ENCODE measurements around the gene DENND2A.
A peak's percentile ranks its signal among the peaks of the same experiment; 100 is the strongest.
"Not testable (repeated sequence)": the region's sequence is repeated elsewhere in the genome, so short reads cannot be mapped to it uniquely, and the experiment has no call there.

DENND2A gene

GRCh38 chr7:140646931-140647647 lies 6.5 kb upstream of the DENND2A start:
- DNase-seq (ENCODE audit: low spot score), result peak; percentile 81

DNA sequence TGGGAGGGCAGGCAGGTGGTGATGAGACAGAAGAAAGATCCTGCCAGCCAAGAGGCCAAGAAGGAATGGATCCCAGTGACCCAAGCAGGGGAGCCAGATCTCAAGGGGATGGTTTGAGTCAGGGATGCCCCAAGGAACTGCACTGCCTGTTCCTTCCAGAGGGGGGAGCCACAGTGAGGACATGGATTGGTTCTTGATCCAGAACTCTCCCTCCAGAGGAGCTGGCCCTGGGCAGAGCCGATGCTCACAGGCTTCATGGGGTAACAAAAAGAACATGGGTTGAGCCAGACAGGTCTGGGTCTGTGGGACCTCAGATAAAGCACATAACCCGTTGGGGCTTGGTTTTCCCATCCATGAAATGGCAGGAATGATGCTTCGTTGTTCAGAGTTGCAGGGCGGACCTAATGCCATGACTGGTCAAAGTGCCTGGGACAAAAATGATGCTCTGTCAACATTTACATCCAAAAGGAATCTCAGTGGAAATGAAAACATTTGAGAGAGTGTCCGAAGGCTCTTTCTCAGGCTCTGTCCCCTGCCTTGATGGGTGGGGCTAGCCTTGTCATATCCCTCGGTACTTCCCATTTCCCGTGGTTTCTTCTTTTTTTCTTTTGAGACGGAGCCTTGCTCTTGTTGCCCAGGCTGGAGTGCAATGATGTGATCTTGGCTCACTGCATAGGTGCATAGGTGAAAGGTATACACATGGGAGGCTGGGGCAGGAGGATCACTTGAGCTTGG lies 4.7 kb upstream of the DENND2A start:
- peak; percentile 63 for DNase-seq (ENCODE audit: low spot score)

- DNase-seq (ENCODE audit: low spot score), result not testable (repeated sequence)
Measured at GRCh38 chr7:140644761-140645160, 4.1 kb upstream of the DENND2A start.

DNA sequence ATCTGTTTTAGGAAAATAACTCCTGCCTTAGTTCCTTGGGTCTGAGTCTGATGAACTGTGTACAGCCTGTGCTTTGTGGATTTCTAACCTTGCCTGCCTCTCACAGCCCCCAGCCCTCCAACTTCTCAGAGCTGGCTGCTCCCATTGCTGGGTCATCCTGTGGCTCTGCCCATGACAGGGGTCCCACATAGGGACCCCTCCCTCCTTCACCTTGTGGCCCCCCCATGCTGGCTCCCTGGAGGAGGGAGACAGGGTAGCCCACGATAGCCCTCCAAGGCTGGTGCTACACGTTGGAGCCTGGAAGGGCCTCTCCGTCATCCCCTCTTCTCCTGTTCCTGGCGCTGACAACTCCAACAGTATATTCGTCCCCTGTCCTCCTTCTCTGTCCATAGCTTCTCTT lies 2.8 kb upstream of the DENND2A start:
- DNase-seq (ENCODE audit: low spot score), result no peak

- DNase-seq (ENCODE audit: low spot score), result no peak
Measured at GRCh38 chr7:140641524-140642195, 1.0 kb upstream of the DENND2A start.

DNA sequence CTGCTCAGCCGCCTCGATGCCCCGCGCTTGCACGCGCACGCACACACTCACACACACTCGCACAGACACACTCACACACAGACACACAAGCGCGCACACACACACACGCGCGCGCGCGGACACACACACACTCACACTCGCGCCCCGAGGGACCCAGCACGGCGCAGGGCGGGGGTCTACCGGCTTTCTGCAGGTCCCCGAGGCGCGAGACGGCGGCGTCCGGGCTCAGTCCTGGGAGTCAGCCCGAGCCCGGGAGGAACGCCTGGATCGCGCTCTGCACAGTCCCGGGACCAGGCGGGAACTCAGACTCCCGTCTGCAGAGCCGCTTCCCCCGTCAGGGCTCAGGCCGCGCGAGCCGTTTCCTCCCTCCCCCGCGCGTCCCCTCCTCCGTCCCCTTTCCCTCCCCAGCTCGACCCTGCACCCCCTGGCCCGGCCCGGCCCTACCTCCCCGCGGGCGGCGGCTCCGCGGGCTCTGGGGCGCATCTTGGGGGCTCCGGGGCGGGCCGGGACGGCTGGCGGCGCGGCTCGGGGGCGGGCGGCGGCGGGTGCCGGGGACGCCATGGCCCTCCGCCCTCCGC lies 464 bp downstream of the DENND2A start:
- DNase-seq (ENCODE audit: low spot score), result peak; percentile 71

DNA sequence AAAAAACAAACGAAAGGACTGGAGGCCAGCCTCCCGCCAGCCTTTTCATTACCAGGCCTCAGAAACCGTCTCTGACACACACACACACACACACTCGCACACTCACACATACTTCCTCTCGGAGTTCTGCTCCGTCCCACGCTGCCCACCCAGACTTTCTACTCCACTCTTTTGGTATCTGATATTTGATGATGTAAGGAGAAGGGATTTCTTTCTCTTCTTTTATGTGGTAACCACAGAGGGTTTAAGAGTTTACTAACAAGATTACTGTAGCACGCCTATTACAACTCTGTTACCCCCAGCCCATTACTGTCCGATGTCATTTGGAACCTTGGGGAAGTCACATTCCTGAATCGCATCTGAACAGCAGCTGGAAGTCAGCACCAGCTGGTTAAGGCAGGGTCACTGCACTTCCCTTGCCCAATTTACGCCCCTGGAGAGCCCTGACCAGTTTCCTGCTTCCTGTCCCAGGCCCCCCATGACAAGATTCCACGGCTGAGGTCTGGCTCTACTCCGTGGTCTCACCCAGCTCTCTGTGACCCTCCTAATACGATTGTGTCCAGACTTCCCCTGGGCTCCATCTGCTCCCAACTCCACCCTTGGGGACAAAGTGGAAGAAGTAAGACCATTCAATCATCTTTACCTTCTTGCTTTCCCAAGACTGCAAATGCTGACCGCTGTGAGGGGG lies 1.1 kb downstream of the DENND2A start:
- no peak for DNase-seq (ENCODE audit: low spot score)

- peak; percentile 57 for DNase-seq (ENCODE audit: low spot score)
Measured at GRCh38 chr7:140638173-140638791, 2.3 kb downstream of the DENND2A start.

DNA sequence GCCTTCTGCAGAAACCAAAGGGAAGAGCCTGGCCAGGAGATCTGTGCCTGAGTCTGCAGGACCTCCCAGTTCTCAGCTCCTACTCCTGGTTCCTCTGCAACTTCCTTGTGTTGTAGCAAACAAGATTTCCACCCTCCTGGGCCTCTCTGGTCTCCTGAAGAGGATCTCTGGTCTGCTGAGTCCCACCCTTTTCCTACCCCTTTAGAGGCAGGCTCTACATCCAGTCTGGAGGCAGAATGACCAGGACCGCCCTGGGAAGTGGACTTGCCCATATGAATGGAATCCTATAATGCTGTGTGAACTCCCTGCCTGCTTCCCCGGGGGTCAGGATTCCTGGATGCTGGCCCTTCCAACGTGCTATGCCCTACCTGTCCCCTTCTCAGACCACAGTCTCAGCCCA lies 3.2 kb downstream of the DENND2A start:
- DNase-seq (ENCODE audit: low spot score), result no peak

GRCh38 chr7:140635816-140636215 lies 4.8 kb downstream of the DENND2A start:
- DNase-seq (ENCODE audit: low spot score), result peak; percentile 27

DNA sequence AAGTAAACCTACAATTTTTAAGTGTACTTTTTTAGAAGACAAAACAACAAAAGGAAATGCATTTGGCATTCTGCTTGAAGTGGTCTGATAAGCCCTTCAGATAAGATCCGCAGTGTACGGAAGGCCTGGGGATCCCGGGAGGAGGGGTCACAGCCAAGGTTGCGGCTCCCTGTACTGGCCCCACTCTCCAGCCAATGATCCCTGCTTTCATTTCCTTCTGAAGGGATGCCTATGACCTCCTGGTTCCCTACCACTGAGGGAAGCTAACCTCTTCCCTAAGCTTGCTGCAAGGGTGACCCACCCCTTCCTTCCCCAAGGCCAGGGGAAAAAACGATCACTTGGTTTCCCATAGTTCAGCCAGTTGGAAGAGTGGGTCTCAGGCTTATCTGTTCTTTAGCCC lies 5.3 kb downstream of the DENND2A start:
- DNase-seq (ENCODE audit: low spot score), result peak; percentile 52

- DNase-seq (ENCODE audit: low spot score), result no peak
Measured at GRCh38 chr7:140631602-140632001, 9.0 kb downstream of the DENND2A start.

GRCh38 chr7:140631021-140631420 lies 9.6 kb downstream of the DENND2A start:
- DNase-seq (ENCODE audit: low spot score), result no peak

DNA sequence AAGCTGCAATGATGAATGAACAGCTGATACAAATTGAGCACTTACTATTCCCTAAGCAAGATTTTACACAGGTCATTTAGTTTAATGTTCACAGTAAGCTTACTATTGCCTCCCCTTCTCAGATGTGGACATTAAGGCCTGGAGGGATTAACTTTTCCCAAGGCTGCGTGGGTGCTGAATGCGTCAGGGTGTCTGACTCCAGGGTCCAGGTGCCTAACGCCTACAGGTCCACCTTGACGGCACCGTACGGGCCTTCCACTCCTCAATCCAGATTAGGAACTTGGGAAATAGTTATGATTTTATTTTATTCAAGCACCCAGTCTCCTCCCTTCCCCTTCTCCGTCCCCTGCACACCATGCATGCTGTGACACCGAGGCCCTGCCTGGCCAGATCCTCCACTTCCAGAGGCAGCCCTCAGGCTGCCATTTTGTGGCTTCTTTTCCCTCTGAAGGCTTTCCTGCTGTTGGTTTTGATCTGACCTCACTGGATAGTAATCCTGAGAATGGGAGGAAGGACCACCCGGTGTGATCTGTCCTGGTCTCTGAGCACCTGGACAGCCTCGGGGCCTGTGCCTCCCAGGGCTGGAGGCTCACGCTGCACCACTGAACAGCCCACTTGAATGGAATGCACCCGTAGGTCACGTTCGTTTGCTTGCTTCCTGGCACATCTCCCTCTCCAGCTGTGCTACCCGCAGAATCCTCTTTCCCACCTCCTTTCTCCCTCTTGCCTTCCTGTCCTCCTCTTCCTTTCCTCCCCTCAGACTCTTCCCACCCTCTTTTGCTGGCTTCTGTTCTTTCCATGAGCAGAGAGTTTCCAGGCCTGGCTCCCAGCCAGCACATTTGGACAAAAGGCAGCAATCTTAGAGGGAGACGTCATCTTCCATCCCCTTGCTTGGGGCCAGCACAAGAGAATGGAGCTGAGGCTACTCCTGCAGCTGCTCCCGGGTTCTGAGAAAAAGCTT lies 14.4 kb downstream of the DENND2A start:
- DNase-seq (ENCODE audit: low spot score), result peak; percentile 62

DNA sequence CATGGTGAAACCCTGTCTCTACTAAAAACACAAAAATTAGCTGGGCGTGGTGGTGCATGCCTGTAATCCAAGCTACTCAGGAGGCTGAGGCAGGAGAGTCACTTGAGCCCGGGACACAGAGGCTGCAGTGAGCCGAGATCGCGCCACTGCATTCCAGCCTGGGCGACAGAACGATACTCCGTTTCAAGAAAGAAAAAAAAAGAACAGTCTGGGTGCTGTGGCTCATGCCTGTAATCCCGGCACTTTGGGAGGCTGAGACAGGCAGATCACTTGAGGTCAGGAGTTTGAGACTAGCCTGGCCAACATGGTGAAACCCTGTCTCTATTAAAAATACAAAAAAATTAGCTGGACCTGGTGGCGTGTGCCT lies 15.4 kb downstream of the DENND2A start:
- DNase-seq (ENCODE audit: low spot score), result not testable (repeated sequence)

DNA sequence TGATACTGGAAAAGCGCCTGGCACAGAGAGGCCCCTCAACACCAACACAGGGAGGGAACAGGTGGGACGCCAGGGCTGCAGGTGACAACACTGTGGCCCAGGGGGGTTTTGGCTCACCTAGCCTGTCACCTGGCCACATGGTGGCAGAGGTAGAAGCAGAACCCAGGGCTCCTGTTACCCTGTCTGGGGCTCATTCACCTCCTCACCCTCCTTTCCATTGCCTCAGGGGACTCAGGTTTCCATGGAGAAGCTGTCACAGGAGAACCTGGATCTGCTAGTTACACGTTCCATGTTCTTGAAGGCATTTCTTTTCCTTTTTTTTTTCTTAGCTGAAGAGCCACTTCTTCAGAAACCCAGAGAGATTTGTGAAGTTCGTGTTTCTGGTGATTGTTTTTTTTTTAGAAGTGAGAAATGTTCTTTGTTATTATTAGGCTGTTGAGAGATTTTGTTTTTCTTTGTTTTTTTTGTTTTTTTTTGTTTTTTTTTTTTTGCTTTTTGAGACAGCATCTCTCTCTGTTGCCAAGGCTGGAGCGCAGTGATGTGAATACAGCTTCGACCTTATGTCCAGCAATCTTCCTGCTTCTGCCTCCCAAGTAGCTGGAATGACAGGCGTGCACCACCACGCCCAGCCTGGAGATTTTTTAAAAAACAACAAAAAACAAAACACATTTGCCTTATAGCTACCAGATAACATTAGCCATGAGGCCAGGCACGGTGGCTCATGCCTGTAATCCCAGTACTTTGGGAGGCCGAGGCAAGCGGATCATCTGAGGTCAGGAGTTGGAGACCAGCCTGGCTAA lies 16.0 kb downstream of the DENND2A start:
- DNase-seq (ENCODE audit: low spot score), result peak; percentile 37

DNA sequence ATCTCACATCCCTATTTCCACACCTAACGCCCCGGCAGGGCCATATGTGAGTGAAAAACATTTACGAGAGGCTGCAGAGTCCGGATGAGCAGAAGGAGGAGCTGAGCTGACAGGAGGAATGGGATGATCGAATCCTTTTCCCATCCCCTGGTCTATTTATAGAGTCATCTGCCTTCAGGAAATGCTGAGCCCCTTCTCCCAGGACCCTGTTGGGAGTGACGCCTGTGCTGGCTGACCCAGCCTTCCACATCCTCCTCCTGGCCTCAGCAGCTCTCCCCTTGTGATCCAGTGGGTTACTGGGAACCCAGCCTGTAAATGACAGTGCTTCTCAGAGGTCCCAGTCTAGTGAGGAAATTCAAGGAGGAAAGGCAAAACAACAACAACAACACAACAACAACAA lies 16.6 kb downstream of the DENND2A start:
- no peak for DNase-seq (ENCODE audit: low spot score)

- no peak for DNase-seq (ENCODE audit: low spot score)
Measured at GRCh38 chr7:140621401-140622021, 19.1 kb downstream of the DENND2A start.

DNA sequence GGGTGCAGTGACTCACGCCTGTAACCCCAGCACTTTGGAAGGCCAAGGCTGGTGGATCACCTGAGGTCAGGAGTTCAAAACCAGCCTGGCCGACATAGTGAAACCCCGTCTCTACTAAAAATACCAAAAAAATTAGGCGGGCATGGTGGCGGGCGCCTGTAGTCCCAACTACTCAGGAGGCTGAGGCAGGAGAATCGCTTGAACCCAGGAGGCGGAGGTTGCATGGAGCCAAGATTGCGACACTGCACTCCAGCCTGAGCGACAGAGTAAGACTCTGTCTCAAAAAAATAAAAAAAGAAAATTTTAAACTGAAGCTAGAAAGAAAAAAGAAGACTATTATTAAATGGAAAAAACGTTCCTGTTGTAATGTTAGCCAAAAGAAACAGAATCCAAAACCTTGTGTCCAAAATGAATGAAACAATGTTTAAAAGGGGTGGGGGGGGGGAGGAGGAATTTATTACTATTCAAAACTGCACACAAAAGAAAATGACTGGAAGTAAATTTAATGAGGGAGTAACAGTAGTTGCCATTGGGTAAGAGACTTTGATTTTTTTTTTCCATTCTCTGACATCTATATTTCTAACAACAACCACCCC lies 20.6 kb downstream of the DENND2A start:
- not testable (repeated sequence) for DNase-seq (ENCODE audit: low spot score)

All from iPS-NIHi11 (cell line).